Activated T-helper 9 cell treated with anti-CD3 and anti-CD28 coated beads, Interleukin-2, amount 50 U/mL, for 16 hours (primary cell): Measurements from ENCODE around the gene RAB34.

Source experiments
- DNase-seq: peaks from one replicate; pipeline ENCODE4 v3.0.0-alpha.2; 2020; ENCODE audit warnings: low read depth

RAB34 gene

GRCh38 chr17:28684963-28685362 lies 32.7 kb downstream of the RAB34 start:
- DNase-seq: no peak

DNA sequence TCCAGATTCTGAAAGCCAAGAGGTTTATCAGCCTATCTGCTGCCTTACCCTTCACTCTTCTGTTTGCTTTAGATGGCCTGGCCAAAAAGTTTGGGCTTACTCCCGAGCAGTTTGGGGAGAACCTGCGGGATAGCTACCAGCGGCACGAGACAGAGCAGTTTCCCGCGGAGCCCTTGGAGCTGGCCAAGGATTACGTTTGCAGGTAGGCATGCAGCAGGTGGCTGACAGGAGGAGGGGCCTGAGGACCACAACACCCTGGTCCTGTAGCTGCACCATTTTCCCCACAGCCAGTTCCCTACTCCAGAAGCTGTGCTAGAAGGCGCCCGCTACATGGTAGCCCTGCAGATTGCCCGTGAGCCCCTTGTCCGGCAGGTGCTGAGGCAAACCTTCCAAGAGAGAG lies 35.0 kb downstream of the RAB34 start:
- DNase-seq: no peak

- no peak for DNase-seq
Measured at GRCh38 chr17:28675980-28676379, 41.7 kb downstream of the RAB34 start.

GRCh38 chr17:28675490-28675889 lies 42.2 kb downstream of the RAB34 start:
- DNase-seq: no peak

- no peak for DNase-seq
Measured at GRCh38 chr17:28669918-28670317, 47.8 kb downstream of the RAB34 start.

DNA sequence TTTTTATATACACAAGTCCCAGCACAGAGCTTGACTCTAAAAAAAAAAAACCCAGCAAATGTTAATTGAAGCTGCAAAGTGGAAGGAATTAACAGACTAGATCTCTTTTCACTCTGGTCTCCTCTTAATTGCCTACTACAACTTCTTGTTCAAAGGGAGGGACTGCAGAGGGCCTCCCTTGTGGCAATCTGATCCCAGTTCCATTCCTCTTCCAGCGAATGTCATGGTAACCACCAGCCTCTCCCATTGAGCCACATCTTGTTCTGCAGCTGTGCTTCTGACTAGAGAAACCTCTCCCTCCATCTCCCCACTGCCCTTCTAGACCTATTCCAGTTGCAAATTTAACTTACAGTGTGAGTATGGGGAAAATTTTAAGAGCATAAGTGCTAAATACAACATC lies 49.8 kb downstream of the RAB34 start:
- no peak for DNase-seq

DNA sequence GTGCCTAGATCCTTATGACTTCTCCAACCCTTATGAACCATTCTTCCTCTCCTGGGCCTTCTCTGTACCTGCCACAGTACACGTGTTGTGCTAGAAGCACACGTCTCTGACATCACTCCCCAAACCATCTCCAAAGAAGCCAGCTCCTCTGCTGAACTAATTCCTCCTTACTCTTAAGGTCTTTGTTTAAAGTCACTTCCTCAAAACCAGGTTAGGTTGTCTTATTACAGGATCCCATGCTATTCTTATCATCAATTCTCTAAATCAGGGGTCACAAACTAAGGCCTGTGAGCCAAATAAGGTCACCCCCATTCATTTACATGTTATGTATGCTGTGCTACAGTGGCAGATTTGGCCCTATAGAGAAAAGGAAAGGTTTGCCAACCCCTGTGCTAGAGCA lies 51.7 kb downstream of the RAB34 start:
- no peak for DNase-seq
